ENCODE data around the gene CDKAL1.

CDKAL1 gene

GRCh38 chr6:21026576-21027273 lies 492.5 kb downstream of the CDKAL1 start:
- no peak overlapping the region for H3K4me3 ChIP-seq (ENCODE audit: low read depth, low read length)
- TF ChIP-seq, protein P1, sequence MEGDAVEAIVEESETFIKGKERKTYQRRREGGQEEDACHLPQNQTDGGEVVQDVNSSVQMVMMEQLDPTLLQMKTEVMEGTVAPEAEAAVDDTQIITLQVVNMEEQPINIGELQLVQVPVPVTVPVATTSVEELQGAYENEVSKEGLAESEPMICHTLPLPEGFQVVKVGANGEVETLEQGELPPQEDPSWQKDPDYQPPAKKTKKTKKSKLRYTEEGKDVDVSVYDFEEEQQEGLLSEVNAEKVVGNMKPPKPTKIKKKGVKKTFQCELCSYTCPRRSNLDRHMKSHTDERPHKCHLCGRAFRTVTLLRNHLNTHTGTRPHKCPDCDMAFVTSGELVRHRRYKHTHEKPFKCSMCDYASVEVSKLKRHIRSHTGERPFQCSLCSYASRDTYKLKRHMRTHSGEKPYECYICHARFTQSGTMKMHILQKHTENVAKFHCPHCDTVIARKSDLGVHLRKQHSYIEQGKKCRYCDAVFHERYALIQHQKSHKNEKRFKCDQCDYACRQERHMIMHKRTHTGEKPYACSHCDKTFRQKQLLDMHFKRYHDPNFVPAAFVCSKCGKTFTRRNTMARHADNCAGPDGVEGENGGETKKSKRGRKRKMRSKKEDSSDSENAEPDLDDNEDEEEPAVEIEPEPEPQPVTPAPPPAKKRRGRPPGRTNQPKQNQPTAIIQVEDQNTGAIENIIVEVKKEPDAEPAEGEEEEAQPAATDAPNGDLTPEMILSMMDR (conservative IDR thresholded peaks at IDR 0.05; ENCODE audit: low read depth, low read length), result no peak
- DNase-seq (ENCODE audit: low read depth), result peak; percentile 71

GRCh38 chr6:21027507-21027906 lies 493.2 kb downstream of the CDKAL1 start:
- TF ChIP-seq, protein P1 (conservative IDR thresholded peaks at IDR 0.05; ENCODE audit: low read depth, low read length), result no peak
- DNase-seq (ENCODE audit: low read depth), result no peak
- H3K4me3 ChIP-seq (ENCODE audit: low read depth, low read length), result no peak overlapping the region

- DNase-seq (ENCODE audit: low read depth), result no peak
- TF ChIP-seq, protein P1 (conservative IDR thresholded peaks at IDR 0.05; ENCODE audit: low read depth, low read length), result no peak
These were observed 496.9 kb downstream of the CDKAL1 start for GRCh38 chr6:21031182-21031581.

GRCh38 chr6:21033084-21033483 lies 498.8 kb downstream of the CDKAL1 start:
- DNase-seq (ENCODE audit: low read depth), result no peak
- no peak overlapping the region for H3K4me3 ChIP-seq (ENCODE audit: low read depth, low read length)
- TF ChIP-seq, protein P1 (conservative IDR thresholded peaks at IDR 0.05; ENCODE audit: low read depth, low read length), result no peak

More at GRCh38 chr6:21031182-21031581, 496.9 kb downstream of the CDKAL1 start:
- H3K4me3 ChIP-seq (ENCODE audit: low read depth, low read length), result no peak overlapping the region

- H3K4me3 ChIP-seq (ENCODE audit: low read depth, low read length), result no peak overlapping the region
- DNase-seq (ENCODE audit: low read depth), result peak; percentile 80
- TF ChIP-seq, protein P1 (conservative IDR thresholded peaks at IDR 0.05; ENCODE audit: low read depth, low read length), result no peak
These were observed 499.3 kb downstream of the CDKAL1 start for GRCh38 chr6:21033575-21034026.

- H3K4me3 ChIP-seq (ENCODE audit: low read depth, low read length), result no peak overlapping the region
- TF ChIP-seq, protein P1 (conservative IDR thresholded peaks at IDR 0.05; ENCODE audit: low read depth, low read length), result no peak
- no peak for DNase-seq (ENCODE audit: low read depth)
These were observed 500.1 kb downstream of the CDKAL1 start for GRCh38 chr6:21034345-21034744.

DNA sequence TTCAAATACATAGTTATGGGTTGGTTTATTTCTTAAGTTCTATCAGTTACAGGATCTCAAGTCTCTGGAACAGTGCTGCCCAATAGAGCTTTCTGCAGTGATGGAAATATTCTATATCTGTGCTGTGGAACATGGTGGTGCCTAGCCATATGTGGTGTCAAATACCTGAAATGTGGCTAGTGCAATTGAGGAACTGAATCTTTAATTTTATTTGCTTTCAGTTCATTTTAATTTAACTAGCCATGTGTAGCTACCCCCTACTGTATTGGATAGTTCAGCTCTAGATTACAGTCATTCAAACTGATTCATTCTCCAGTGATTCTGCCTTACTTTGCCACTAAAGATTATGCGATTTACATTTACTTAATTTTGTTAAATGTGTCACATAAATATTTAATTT lies 503.2 kb downstream of the CDKAL1 start:
- no peak overlapping the region for H3K4me3 ChIP-seq (ENCODE audit: low read depth, low read length)
- no peak for DNase-seq (ENCODE audit: low read depth)
- TF ChIP-seq, protein P1 (conservative IDR thresholded peaks at IDR 0.05; ENCODE audit: low read depth, low read length), result no peak

Measured in choroid plexus epithelial cell (primary cell).